Activated CD8-positive, alpha-beta T cell treated with anti-CD3 and anti-CD28 coated beads for 36 hours (primary cell): ENCODE measurements around the gene WSB1. TPM values are rescaled to one million over a fixed set of nuclear protein-coding genes. Genes with fewer than 3 reads are reported as not detected.

ENCODE experiments used
- ATAC-seq: fragments of 200-7000 bp; cut with Tn5 transposase; one replicate; pipeline ENCODE4 v1.10.0; 2021; ENCODE audit warnings: mild to moderate bottlenecking, moderate library complexity
- CTCF ChIA-PET: fragments of 350-600 bp; sonication (Branson Sonifier 250); formaldehyde crosslinking; loops from one replicate; lab custom pipeline; 2021; ENCODE audit warnings: antibody characterized with exemption; lab: Charles Lee
- POLR2A ChIA-PET: fragments of 350-600 bp; sonication (Branson Sonifier 250); formaldehyde crosslinking; loops from one replicate; lab custom pipeline; 2021; ENCODE audit warnings: antibody characterized with exemption; lab: Charles Lee
- DNase-seq: peaks from one replicate; pipeline ENCODE4 v3.0.0-alpha.2; 2020
- H3K27ac Mint-ChIP-seq: one replicate; pipeline ENCODE4 v1.8.0; 2021; ENCODE audit warnings: mild to moderate bottlenecking, mixed read lengths
- H3K27me3 Mint-ChIP-seq: one replicate; pipeline ENCODE4 v1.8.0; 2021; ENCODE audit warnings: mixed read lengths
- H3K36me3 Mint-ChIP-seq: one replicate; pipeline ENCODE4 v1.8.0; 2021; ENCODE audit warnings: low read depth, mixed read lengths
- H3K4me1 Mint-ChIP-seq: one replicate; pipeline ENCODE4 v1.8.0; 2021; ENCODE audit warnings: low read depth, mixed read lengths
- H3K4me3 Mint-ChIP-seq: one replicate; pipeline ENCODE4 v1.8.0; 2021; ENCODE audit warnings: mild to moderate bottlenecking, moderate library complexity, mixed read lengths
- H3K9me3 Mint-ChIP-seq: one replicate; pipeline ENCODE4 v1.8.0; 2021; ENCODE audit warnings: mixed read lengths
- intact Hi-C: fragments of 100-400 bp; cut with micrococcal nuclease; formaldehyde crosslinking; loops from one replicate; pipeline ENCODE4 v1.10.0; 2022
- total RNA-seq, 2 experiments: library from RNA; stranded (reverse); gene quantifications; one replicate each; pipeline ENCODE4 v1.2.3, GENCODE V29; 2021
- TF ChIP-seq, protein P1 (sequence below): fragments of 200-600 bp; IDR thresholded peaks from one replicate; pipeline ENCODE4 v1.8.0; 2022; ENCODE audit warnings: antibody characterized with exemption, mild to moderate bottlenecking

Gene WSB1
- total RNA-seq, 2 experiments from 2014 or later, result 224 to 231 TPM

DNA sequence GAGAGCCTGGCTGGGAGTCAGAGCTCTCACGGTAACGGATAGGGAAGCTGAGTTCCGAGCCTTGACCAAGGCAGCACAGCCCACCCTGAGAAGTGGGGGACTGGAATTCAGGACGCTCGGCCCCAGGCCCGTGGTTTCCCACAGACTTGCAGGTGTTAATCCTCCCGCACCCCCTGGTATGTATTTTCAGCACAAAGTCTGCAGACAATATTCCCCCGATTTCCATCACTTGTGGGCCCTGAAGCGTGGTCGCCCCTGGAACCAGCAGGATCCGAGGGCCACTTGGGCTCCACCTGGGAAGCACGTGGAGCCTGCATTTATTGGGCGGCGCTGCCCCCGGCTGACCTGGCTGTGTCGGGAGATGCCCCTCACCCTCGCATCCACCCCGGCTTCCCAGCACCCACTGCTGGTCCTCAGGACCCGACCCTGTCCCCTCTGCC, 60.2 kb downstream of the WSB1 start:
- ChIA-PET CTCF (interaction anchor here (0.6 to 3.4 kb wide), 23 partner anchors 12 to 301 kb away, joined by 3 to 66 read pairs (median 5); partner anchors contain the start of gene KSR1), POLR2A (interaction anchor here (1.5 kb wide), 1 partner anchor 26 kb away, joined by 3 read pairs; no protein-coding TSS in a partner anchor)
- Mint-ChIP-seq H3K27ac (peak overlapping the region; percentile 67), H3K4me3 (peak overlapping the region; percentile 78), H3K27me3 (no peaks in the 10 kb centered on the region), H3K9me3 (no peaks in the 10 kb centered on the region), H3K36me3 (peaks cover 3% of the 10 kb centered on the region), H3K4me1 (peaks cover 24% of the 10 kb centered on the region)
- TF ChIP-seq, protein P1, sequence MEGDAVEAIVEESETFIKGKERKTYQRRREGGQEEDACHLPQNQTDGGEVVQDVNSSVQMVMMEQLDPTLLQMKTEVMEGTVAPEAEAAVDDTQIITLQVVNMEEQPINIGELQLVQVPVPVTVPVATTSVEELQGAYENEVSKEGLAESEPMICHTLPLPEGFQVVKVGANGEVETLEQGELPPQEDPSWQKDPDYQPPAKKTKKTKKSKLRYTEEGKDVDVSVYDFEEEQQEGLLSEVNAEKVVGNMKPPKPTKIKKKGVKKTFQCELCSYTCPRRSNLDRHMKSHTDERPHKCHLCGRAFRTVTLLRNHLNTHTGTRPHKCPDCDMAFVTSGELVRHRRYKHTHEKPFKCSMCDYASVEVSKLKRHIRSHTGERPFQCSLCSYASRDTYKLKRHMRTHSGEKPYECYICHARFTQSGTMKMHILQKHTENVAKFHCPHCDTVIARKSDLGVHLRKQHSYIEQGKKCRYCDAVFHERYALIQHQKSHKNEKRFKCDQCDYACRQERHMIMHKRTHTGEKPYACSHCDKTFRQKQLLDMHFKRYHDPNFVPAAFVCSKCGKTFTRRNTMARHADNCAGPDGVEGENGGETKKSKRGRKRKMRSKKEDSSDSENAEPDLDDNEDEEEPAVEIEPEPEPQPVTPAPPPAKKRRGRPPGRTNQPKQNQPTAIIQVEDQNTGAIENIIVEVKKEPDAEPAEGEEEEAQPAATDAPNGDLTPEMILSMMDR, result peak; percentile 69
- ATAC-seq, result no peak
- intact Hi-C loops, result loop anchor here (2.0 to 10.0 kb wide), 2 partner anchors 101 to 247 kb away; partner anchors contain the start of gene KSR1
- no peak for DNase-seq

- ATAC-seq (no peak), DNase-seq (no peak)
- H3K9me3 Mint-ChIP-seq, result no peaks in the 10 kb centered on the region
- no peaks in the 10 kb centered on the region for H3K27me3 Mint-ChIP-seq
- CTCF ChIA-PET, result interaction anchor here (0.6 to 3.4 kb wide), 25 partner anchors 11 to 300 kb away, joined by 3 to 66 read pairs (median 4); partner anchors contain the start of gene KSR1
- POLR2A ChIA-PET, result interaction anchor here (1.5 kb wide), 1 partner anchor 26 kb away, joined by 3 read pairs; no protein-coding TSS in a partner anchor
- H3K4me3 Mint-ChIP-seq, result peak overlapping the region; percentile 78
- peak overlapping the region; percentile 67 for H3K27ac Mint-ChIP-seq
- TF ChIP-seq, protein P1, result no peak
- peaks cover 3% of the 10 kb centered on the region for H3K36me3 Mint-ChIP-seq
- peaks cover 24% of the 10 kb centered on the region for H3K4me1 Mint-ChIP-seq
- intact Hi-C loops, result loop anchor here (2.0 to 10.0 kb wide), 2 partner anchors 100 to 246 kb away; partner anchors contain the start of gene KSR1
Observed at GRCh38 chr17:27354491-27355081, 60.7 kb downstream of the WSB1 start.

DNA sequence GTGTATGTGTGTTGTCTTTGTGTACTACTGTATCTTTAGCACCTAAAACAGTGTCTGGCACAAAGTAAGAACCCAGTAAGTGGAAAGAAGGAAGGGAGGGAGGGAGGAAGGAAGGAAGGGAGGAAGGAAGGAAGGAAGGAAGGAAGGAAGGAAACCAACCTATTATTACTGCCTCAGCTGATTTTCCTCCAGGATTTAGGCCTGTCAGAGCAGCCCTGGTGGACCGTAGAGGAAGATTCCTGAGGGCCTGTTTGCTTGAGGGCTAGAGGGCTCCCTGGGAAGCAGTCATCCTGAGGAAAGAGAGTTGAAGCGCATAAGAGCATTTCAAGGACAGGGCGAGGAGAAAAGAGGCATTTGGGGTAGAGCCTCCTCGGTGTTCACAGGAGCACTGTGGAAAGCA, 61.5 kb downstream of the WSB1 start:
- DNase-seq (no peak), ATAC-seq (no peak)
- H3K36me3 Mint-ChIP-seq, result peaks cover 3% of the 10 kb centered on the region
- H3K4me1 Mint-ChIP-seq, result peaks cover 24% of the 10 kb centered on the region
- H3K27ac Mint-ChIP-seq, result no peak overlapping the region
- POLR2A ChIA-PET, result interaction anchor here (1.5 kb wide), 1 partner anchor 25 kb away, joined by 3 read pairs; no protein-coding TSS in a partner anchor
- intact Hi-C loops, result loop anchor here (2.0 to 10.0 kb wide), 2 partner anchors 99 to 245 kb away; partner anchors contain the start of gene KSR1
- CTCF ChIA-PET, result interaction anchor here (1.1 to 3.4 kb wide), 11 partner anchors 21 to 296 kb away, joined by 3 to 66 read pairs (median 7); no protein-coding TSS in a partner anchor
- no peaks in the 10 kb centered on the region for H3K9me3 Mint-ChIP-seq
- no peak overlapping the region for H3K4me3 Mint-ChIP-seq
- H3K27me3 Mint-ChIP-seq, result no peaks in the 10 kb centered on the region
- TF ChIP-seq, protein P1, result no peak

DNA sequence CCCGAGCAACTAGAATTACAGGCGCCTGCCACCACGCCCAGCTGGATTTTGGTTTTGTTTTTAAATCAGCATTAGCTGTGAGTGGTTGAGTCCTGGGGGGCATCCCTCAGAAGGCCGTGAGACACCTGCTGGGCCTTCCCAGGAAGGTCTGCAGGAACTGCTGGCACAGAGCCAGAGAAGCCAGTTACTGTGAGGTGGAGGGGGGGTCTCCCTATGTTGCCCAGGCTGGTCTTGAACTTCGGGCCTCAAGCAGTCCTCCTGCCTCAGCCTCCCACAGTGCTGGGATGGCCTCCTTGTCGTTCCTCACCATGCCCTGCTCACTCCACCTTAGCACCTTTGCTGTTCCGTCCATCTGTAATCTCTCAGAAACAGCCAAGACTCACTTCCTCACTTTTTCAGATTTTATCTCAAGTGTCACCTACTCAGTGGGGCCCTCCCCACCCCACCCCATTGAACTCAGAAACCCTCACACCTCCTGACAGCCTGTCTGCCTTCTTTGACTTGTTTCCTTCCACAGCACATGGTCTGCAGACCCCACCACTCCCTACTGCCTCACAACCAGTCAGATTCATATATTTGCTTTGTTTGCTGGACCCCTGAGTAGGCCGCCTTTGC, 62.3 kb downstream of the WSB1 start:
- Mint-ChIP-seq H3K9me3 (no peaks in the 10 kb centered on the region), H3K4me1 (peaks cover 28% of the 10 kb centered on the region), H3K4me3 (no peak overlapping the region), H3K27me3 (no peaks in the 10 kb centered on the region), H3K27ac (no peak overlapping the region), H3K36me3 (peaks cover 3% of the 10 kb centered on the region)
- DNase-seq (no peak), ATAC-seq (no peak)
- ChIA-PET POLR2A (no interaction called here), CTCF (interaction anchor here (3.0 kb wide), 1 partner anchor 244 kb away, joined by 66 read pairs; no protein-coding TSS in a partner anchor)
- intact Hi-C loops, result loop anchor here (10.0 kb wide), 1 partner anchor 99 kb away; the partner anchor contains the start of gene KSR1
- TF ChIP-seq, protein P1, result no peak
